Dendritic cell treated with granulocyte-macrophage colony-stimulating factor and Interleukin-4, amounts not matched to agents 40 ng/mL and 50 ng/mL, for 4 days (primary cell): ENCODE data around the gene DDX17.

Experiments
- H3K27ac Mint-ChIP-seq: one replicate; pipeline ENCODE4 v1.8.0; 2022; ENCODE audit warnings: mild to moderate bottlenecking, mixed read lengths
- H3K27me3 Mint-ChIP-seq: one replicate; pipeline ENCODE4 v1.8.0; 2022; ENCODE audit warnings: mild to moderate bottlenecking, mixed read lengths
- H3K36me3 Mint-ChIP-seq: one replicate; pipeline ENCODE4 v1.8.0; 2022; ENCODE audit warnings: low read depth, mixed read lengths
- H3K4me1 Mint-ChIP-seq: one replicate; pipeline ENCODE4 v1.8.0; 2022; ENCODE audit warnings: low read depth, mixed read lengths
- H3K4me3 Mint-ChIP-seq: one replicate; pipeline ENCODE4 v1.8.0; 2022; ENCODE audit warnings: mild to moderate bottlenecking, moderate library complexity, mixed read lengths
- H3K9me3 Mint-ChIP-seq: one replicate; pipeline ENCODE4 v1.8.0; 2022; ENCODE audit warnings: mixed read lengths
- intact Hi-C: fragments of 100-400 bp; cut with micrococcal nuclease; formaldehyde crosslinking; loops from one replicate; pipeline ENCODE4 v1.15.0; 2022

The DDX17 gene

DNA sequence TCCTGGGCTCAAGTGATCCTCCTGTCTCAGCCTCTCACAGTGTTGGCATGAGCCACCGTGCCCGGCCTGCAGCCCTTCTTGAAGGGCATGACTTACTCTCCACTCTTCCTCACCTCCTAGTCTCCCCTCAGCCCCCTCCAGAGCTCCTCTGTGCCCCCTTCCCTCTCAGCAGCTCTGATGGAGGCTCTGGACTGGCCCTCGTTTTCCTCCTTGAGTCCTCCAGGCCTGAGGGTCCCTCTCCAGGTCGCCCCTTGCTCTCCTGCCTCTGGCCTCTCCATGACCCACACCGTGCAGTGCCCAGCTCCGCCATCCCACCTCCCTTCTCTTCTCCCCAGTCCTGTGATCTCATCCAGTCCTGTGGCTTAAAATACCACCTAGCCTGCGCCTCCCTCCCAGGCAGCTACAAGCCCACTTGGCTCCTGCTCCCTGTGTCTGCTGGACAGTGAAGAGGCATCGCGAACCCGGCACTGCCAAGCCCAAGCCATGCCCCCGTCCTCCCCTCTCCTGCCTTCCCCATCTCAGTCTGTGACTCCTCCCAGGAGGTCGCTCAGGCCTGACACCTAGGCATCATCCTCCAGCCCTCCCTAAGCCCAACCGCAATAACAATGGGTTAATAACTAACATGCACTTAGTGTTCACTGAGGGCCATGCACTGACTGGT lies 63.0 kb downstream of the DDX17 start:
- Mint-ChIP-seq H3K36me3 (no peaks in the 10 kb centered on the region), H3K4me3 (no peak overlapping the region), H3K27ac (no peak overlapping the region), H3K9me3 (no peaks in the 10 kb centered on the region), H3K27me3 (peaks cover 86% of the 10 kb centered on the region), H3K4me1 (no peaks in the 10 kb centered on the region)
- intact Hi-C loops = no loop called here

DNA sequence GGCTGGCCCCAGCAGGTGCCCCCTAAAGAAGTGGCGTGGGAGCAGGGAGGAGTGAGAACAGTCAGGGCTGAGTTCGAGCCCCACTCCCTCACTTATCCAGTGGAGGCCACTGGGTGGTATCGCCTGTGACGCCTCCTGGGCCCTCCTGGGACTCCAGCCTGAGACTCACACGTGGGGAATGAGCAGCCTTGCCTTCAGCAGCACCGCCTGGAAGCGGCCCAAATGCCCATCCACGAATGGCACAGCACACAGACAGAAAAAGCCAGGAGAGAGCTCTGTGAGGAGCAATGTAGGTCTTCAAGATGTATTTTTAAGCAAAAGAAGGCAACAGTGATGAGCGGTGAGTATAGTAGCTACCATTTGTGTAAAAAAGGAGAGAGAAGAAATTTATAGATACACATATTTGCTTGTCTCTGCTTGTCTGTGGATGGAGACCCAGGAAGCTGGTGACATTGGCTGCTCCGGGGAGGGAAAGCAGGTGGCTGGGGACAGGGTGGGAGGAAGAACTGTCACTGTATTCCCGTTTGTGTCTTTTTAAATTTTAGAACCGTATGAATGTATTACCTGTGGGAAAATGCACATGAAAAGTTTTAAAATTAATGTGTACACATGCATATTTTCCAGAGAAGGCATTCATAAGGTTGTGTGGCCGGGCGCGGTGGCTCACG lies 64.4 kb downstream of the DDX17 start:
- H3K4me1 Mint-ChIP-seq = no peaks in the 10 kb centered on the region
- H3K27me3 Mint-ChIP-seq = peaks cover 80% of the 10 kb centered on the region
- H3K36me3 Mint-ChIP-seq = no peaks in the 10 kb centered on the region

DNA sequence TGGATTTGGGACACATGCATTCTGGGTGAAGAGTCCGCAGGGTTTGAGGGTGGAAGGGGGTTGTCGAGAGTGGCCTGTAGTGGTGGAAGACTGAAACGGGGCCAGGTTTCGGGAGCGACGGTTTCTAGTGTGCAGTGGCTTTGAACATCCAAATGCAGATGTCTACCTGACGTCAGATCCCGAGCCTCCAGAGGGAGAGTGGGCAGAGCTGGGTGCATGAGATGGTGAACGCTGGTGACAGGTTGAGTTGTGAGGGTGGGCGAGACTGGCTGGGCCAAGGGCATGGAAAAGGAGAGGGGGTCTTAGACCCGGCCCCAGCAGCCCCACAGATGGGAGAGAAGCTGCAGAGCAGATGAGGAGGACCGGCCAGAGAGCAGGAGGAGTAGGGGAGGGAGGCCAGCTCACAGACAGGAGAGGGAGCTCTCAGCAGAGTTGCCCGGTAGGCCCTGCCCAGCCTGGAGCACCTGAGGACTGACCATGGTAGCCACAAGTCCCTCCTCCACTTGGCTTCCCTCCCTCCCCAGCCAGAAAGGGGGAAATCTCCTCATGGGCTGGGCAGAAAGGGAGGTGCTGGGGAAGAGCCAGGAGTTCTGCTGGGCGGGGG lies 65.3 kb downstream of the DDX17 start:
- intact Hi-C loops = no loop called here
- H3K27ac Mint-ChIP-seq = no peak overlapping the region

More for the DNA sequence above, 64.4 kb downstream of the DDX17 start:
- Mint-ChIP-seq H3K27ac (no peak overlapping the region), H3K4me3 (no peak overlapping the region), H3K9me3 (no peaks in the 10 kb centered on the region)
- intact Hi-C loops = no loop called here

DNA sequence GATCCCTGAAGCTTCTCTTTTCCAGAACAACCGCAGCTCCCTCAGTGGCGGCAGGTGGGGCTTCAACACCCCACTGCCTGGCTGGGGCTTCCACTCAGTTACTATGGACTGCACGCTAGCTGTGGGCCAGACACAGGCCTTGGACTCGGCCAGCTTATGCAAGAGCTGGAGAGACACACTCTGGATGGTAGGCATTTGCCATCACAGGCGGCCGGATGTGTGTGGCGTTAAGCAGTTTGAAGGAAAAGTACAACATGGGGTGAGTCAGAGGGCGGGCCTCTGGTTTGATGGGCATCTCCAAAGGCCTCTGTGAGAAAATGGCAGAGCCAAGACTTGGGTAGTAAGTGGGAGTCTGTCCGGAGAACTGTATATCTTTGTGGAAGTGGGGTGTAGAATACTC lies 68.7 kb downstream of the DDX17 start:
- Mint-ChIP-seq H3K27me3 (peaks cover 75% of the 10 kb centered on the region), H3K27ac (no peak overlapping the region), H3K4me3 (no peak overlapping the region), H3K36me3 (no peaks in the 10 kb centered on the region), H3K4me1 (no peaks in the 10 kb centered on the region), H3K9me3 (no peaks in the 10 kb centered on the region)
- intact Hi-C loops = no loop called here

More for the DNA sequence above, 65.3 kb downstream of the DDX17 start:
- H3K9me3 Mint-ChIP-seq = no peaks in the 10 kb centered on the region
- H3K4me1 Mint-ChIP-seq = no peaks in the 10 kb centered on the region
- peaks cover 78% of the 10 kb centered on the region for H3K27me3 Mint-ChIP-seq
- H3K36me3 Mint-ChIP-seq = no peaks in the 10 kb centered on the region
- no peak overlapping the region for H3K4me3 Mint-ChIP-seq

DNA sequence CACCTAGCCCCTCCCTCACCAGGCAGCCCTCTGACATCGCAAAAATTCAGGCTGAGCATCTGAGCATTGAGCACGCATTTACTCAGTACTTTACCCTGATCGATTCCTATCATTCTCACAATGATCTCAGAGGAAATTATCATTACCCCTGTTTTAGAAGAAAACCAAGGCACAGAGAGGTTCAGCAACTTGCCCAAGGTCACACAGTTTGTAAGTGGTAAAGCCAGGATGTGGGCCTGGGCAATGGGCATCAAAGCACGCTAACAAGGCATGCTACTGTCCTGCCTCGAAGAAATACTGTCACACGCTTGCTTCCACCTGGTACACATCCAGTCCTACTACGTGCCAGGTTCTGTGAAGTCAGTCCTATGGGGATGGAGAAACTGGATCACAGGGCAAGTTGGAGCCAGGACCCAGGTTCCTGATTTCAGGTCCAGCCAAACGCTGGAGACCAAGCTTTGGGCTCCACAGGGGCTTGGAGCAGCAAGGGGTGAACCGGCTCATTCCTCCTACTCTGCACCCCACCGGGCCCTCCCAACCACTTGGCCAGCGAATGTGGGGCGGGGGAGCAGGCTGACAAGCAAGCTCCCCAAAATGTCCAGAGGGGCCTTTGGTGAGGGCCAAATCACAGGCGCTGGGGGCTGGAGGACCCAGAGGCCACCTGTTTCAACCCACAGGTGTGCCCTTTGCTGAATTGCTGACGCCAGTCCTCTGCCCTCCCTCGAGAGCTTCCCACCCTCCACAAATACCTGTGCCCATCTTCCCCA lies 69.3 kb downstream of the DDX17 start:
- Mint-ChIP-seq H3K4me1 (no peaks in the 10 kb centered on the region), H3K4me3 (no peak overlapping the region), H3K9me3 (no peaks in the 10 kb centered on the region), H3K27me3 (peaks cover 73% of the 10 kb centered on the region), H3K27ac (no peak overlapping the region), H3K36me3 (no peaks in the 10 kb centered on the region)
- intact Hi-C loops = no loop called here

DNA sequence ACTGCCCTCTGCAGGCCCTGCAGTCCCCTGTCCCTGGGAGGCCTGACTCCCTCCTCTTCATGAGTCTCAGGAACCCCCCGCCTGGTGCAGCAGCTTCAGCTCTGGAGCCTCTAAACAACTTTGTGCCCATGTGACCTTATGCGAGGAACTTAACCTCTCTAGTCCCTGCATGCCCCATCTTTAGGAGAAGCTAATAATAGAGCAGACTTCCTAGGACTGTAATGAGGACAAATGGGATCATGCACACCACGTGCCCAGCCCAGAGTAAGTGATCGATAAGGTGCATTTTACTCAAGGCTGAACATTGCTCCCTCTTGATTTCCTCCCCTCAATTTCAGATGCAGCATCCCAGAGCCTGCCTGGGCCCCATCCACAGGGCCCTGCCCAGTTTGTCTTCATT lies 70.1 kb downstream of the DDX17 start:
- Mint-ChIP-seq H3K27ac (no peak overlapping the region), H3K4me3 (no peak overlapping the region), H3K36me3 (no peaks in the 10 kb centered on the region), H3K27me3 (peaks cover 70% of the 10 kb centered on the region), H3K9me3 (no peaks in the 10 kb centered on the region), H3K4me1 (no peaks in the 10 kb centered on the region)
- intact Hi-C loops = no loop called here

DNA sequence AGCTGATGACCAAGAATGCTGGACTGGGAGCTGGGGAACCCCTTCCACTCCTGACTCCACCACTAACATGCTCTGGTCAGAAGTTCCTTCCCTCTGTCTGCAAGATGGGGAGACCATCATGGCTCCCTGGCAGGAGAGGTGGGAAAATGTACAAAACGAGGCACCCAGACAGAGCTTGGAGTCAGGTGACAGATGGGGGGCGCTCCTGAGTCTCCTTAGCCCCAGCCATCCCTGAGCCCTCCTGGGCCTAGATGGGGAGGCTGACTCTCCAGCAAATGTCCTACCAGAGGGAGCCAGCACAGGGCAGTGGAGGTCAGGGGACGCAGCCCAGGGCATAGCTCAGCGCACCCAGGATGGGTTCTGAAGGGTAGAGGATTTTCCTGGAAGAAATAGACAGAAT lies 71.1 kb downstream of the DDX17 start:
- intact Hi-C loops = no loop called here
- no peaks in the 10 kb centered on the region for H3K9me3 Mint-ChIP-seq
- no peaks in the 10 kb centered on the region for H3K36me3 Mint-ChIP-seq
- no peaks in the 10 kb centered on the region for H3K4me1 Mint-ChIP-seq
- H3K4me3 Mint-ChIP-seq = no peak overlapping the region
- H3K27ac Mint-ChIP-seq = no peak overlapping the region
- H3K27me3 Mint-ChIP-seq = peaks cover 61% of the 10 kb centered on the region

DNA sequence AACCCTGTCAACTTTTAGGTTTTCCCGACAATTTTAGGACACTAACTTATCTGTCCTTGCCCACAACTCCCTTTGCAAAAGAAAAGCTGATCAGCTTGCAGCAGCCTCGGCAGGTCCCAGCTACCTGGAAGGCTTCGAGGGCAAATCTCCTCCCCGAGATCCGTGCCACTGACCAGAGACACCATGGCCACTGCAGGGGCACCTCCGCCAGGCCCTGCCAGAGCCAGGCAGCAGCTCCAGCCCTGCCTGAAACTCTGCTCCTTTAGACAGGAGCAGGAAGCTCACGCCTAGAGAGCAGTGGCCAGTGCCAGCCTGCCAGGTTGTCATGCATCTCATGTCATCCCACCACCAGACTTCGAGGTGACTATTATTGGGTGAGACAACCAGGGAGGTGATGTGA lies 72.2 kb downstream of the DDX17 start:
- H3K9me3 Mint-ChIP-seq = no peaks in the 10 kb centered on the region
- no peaks in the 10 kb centered on the region for H3K36me3 Mint-ChIP-seq
- H3K4me3 Mint-ChIP-seq = no peak overlapping the region
- H3K27ac Mint-ChIP-seq = no peak overlapping the region
- no peaks in the 10 kb centered on the region for H3K4me1 Mint-ChIP-seq
- intact Hi-C loops = no loop called here
- H3K27me3 Mint-ChIP-seq = peaks cover 60% of the 10 kb centered on the region
